GM18951 (cell line): Measurements from ENCODE around the gene DPEP3.
A peak's percentile ranks its signal among the peaks of the same experiment; 100 is the strongest.
"Not testable (repeated sequence)": the region's sequence is repeated elsewhere in the genome, so short reads cannot be mapped to it uniquely, and the experiment has no call there.

ENCODE experiments used
- POLR2A ChIP-seq: IDR thresholded peaks from 4 replicates; pipeline ENCODE4 v1.6.1; 2011; ENCODE audit warnings: mild to moderate bottlenecking; ENCODE audit not compliant: insufficient read length, insufficient read depth; ENCODE audit errors: extremely low read depth
- in situ Hi-C: fragments of 300-500 bp; cut with MboI; formaldehyde crosslinking; loops from one replicate; pipeline ENCODE4 v1.12.0; 2022; ENCODE audit warnings: low sequenced_read_pairs, mixed read lengths, inconsistent platforms; ENCODE audit not compliant: unreplicated experiment

DPEP3 gene

DNA sequence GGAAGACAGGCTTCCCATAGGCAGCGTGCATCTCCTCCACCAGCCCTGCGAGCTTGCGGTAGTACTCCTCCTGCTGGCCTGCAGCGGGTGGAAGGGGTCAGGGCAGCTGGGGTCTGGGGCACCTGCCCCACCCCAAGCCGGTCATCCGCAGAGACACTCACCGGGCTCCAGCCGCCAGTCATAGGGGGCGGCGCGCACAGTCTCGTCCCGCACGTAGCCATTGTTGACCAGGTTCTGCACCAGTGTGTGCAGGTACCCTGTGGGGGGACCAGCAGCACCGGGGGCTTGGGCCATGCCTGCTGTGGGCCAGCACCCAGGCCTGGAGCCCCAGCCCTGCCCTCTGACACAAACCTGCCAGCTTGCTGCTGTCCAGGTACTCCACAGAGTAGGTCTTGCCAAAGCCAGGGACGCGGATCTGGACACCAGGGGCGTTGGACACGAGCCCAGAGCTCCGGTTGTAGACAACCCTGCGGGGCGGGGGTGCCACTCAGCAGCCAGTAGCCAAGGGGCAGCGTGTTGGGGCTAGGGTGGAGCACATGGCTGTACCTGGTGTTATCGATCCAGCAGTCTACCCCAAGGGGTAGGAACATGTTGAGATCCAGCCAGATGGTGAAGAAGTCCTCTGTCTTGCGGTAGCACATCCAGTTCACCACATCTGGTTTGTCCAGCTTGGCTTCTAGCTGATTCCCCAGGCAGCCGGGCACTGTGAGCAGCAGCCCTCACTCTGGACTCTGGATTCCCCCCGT lies 37.6 kb downstream of the DPEP3 start:
- in situ Hi-C loops, result no loop called here
- no peak for TF ChIP-seq POLR2A

DNA sequence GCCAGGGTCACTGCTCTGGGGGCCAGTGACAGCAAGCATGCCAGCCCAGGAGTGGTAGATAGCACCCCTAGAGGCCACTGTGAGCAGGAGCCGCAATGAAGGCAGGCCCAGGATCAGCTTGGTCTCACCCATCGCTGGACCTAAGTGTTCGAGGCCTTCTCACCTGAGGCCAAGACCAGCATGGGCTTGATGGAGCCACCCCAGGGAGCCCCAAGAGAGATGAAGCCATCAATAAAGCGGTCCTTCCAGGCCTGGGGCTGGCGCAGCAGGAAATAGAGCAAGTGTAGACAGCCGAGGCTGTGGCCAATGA lies 38.1 kb downstream of the DPEP3 start:
- in situ Hi-C loops, result no loop called here
- TF ChIP-seq POLR2A, result no peak

DNA sequence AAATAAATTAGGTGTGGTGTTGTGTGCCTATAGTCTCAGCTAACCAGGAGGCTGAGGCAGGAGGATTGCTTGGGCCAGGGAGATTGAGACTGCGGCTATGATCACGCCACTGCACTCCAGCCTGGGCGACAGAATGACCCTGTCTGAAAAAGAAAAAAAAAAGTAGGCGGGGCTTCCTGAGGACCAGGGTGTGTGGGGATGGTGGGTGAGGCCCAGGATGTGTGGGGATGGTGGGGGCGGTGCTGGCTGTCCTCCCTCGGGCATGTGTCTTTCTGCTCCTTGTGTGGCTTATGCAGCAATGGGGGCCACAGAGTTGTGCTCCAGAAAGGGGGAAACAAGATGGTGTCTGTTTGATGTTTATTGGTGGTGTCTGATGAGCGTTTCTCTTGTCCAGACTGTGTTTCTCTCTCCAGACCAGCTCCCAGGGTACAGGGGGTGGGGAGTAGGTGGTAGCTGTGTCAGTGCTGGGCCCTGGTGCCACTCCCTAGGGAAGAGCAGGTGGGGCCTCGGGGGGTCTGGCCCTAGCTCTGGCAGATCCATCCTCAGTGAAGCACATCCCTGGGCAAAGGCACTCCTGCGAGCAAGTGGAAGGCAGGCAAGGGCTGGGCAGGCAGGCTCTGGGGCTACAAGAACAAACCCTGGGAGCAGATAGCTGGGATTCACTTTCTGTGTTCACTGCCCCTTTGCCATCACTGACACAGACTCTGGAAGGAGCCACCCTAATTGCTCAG lies 38.7 kb downstream of the DPEP3 start:
- in situ Hi-C loops, result no loop called here
- TF ChIP-seq POLR2A, result no peak

DNA sequence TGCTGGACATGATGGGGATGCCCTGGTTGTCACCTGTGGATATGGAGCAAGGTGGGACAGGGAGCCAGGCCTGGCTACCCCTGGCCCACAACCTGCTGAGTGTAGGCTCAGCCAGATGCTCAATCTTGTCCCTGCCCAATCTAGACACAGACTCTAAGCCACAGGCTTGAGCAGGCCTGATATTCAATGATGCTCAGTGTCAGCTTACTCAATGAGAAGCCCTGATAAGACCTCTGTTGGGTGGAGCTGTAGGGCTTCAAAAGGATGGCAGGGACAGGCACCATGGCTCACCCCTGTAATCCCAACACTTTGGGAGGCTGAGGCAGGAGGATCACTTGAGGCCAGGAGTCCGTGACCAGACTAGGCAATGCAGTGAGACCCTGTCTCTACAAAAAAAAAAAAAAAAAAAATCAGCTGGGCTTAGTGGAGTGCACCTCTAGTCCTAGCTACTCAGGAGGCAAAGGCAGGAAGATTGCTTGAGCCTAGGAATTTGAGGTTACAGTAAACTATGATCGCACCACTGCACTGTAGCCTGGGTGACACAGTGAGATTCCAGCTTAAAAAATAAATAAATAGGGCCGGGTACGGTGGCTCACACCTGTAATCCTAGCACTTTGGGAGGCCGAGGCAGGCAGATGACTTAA lies 39.7 kb downstream of the DPEP3 start:
- in situ Hi-C loops, result no loop called here
- no peak for TF ChIP-seq POLR2A

DNA sequence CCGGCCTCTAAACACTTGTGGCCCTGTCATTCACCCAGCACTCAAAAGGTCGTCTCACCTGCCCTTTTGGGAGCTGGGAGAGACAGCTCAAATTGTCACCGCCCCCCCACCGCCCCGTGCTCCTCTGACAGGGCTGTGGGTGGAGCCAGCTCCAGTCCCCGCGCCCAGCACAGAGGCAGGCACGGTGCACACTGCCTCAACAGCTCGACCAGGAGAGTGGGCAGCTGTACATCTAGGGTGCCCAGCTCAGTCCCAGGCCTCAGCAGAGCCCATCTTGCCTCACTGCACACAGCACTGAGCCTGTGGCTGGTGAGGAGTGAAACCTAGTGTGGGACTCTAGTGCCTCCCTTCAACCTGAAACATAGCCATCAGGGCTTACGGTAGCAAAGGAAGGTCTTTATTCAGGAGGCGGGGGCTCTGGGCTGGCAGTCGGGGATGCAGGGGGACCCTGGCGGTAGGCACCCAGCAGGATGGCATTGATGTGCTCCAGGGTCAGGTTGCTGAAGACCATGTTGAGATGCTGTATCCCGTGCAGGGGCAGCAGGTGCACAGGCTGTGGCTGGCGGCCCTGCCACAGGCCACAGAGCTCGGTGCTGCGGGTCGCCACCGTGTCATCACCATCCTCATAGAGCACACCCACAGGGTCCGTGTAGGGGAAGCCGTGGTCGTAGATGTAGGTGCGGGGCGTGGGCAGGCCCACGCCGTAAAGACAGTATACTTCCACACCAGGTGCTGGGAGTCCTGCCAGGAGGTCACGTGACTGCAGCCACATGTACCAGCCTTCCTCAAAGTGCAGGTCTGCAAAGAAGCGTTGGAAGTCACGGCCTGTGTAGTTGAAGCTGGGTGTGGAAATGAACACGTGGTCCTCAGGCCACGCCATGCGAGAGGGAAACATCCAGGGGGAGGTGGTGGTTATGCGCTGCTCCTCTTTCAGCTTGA lies 40.5 kb downstream of the DPEP3 start:
- peak; percentile 6 for TF ChIP-seq POLR2A
- in situ Hi-C loops, result no loop called here

DNA sequence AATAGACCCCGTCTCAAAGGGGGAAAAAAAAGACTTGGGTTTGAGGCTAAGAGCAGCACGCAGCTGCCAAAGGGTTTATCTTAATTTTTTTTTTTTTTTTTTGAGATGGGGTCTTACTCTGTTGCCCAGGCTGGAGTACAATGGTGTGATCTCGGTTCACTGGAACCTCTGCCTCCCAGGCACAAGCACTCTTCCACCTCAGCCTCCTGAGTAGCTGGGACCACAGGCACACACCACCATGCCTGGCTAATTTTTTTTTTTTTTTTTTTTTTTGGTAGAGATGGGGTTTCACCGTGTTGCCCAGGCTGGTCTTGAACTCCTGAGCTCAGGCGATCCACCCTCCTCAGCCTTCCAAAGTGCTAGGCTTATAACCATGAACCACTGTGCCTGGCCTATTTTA lies 42.6 kb downstream of the DPEP3 start:
- in situ Hi-C loops, result not testable (repeated sequence)

DNA sequence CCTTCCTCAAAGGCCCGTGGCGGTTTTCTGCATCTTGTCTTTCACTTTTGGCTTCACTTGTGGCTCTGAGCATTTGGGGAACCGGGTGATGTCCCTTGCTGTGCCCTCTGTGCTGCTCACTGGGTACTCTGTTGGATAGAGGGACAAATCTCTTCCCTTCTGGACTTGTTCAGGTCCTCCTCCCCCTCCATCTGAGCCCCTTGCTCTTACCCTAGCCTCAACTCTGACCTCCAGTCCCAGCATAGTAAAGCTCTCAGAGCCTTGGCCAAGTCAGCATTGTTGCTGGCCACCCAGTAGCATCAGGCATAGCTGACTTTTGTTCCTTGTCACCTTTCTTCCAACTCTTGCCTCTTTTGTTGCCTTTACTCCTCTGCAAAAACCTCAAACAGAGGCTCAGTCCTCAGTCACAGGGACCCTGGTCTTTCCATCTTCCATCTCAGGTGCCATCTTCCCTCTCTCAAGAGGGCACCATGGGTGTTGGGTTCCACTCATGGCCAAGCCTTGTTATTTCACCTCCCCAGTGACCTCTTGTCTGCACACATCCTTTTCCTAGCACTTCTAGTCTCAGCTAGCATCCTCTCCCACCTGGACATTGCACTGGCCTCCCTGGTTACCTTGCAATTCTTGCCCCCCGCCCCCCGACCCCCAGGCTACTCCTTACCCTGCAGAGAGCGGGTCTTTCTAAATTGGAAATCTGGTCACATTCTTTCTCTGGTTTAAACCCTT lies 43.3 kb downstream of the DPEP3 start:
- in situ Hi-C loops, result no loop called here
- TF ChIP-seq POLR2A, result peak; percentile 57

DNA sequence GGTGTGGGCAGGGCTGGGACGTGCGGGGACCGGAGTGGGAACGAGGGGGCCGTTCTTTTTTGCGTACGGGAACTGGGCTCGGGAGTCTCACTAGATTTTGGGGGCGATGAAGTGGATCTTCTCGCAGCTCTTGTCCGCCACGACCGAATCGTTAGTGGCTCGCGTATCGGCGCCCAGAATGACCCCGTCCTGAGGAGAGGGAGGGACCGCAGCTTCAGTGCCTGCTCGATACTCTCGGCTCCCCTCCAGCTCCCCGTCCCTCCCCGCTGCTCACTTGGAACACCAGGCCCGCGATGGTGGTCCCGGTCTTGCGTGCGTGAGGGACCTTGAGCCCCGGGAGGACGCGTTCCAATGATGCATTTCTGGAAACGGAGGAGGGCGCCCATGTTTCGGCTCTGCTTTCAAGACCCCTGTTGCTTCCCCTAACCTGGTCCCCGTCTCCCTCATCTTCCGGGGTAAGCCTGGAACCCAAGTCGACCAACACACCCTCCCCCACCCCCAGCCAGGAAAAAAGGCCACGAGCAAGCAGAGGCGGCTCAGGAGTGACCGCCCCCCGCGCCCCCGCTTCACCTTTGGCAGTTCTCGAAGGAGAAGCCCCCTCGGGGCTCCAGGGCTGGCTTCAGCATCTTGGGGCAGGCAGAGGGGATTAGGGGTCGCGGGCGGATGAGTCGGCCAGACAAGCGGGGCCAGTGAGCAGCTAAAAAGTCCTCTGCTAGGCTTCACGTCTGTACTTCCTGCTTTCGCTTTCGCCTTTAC lies 44.0 kb downstream of the DPEP3 start, which contains the start of gene PSMB10:
PSMB10 (minus strand) TSS at position 727 of the 756 bp plus-strand sequence; CDS start at position 626, 101 bp downstream.
- in situ Hi-C loops, result no loop called here
- peak; percentile 87 for TF ChIP-seq POLR2A

DNA sequence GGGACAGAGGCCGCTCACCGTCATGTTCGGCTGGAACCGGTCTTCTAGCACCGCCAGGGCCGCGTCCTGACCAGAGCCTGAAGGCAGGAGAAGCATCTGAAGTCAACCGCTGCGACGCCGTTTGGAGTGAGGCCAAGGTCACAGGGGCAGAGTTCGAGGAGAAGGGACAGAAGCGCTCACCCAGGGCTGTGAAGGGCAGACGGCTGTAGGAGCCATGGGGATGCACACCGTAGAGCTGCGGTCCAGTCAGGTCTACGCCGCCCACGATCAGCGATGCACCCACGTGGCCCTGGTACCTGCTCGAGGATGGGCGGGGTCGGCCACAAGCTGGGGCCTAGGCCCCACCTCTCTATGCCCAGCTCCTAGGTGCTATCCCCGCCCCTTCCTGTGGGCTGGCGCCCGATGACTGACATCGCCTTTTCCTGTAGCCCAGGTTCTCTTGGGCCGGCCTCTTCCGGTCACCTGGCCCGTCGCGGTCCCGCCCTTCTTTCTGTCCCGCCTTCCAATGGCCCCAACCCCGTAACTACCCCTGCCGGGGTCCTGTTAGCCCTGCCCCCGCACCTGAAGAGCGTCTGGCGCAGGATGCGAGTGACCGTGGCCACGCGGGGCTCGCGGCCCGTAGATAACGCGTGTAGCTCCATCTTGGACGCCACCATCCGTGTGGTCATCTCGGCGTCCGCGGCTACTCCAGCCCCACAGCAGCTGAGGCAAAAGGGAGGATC lies 44.7 kb downstream of the DPEP3 start:
- in situ Hi-C loops, result no loop called here
- peak; percentile 93 for TF ChIP-seq POLR2A

DNA sequence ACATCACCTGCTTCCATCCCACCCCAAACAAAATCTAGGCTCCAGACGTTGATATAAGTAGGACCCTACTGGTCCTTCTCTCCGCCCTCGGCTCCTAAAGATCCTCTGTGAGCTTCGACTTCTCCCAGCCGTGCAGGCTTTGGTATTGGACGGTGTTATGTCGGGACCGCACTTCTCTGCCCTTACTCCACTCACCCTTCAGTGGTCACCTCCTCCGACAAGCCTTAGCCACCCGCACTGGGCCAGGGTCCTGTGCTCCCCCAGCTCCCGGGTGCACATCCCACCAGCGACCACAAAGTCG lies 45.2 kb downstream of the DPEP3 start:
- no peak for TF ChIP-seq POLR2A
- in situ Hi-C loops, result no loop called here

DNA sequence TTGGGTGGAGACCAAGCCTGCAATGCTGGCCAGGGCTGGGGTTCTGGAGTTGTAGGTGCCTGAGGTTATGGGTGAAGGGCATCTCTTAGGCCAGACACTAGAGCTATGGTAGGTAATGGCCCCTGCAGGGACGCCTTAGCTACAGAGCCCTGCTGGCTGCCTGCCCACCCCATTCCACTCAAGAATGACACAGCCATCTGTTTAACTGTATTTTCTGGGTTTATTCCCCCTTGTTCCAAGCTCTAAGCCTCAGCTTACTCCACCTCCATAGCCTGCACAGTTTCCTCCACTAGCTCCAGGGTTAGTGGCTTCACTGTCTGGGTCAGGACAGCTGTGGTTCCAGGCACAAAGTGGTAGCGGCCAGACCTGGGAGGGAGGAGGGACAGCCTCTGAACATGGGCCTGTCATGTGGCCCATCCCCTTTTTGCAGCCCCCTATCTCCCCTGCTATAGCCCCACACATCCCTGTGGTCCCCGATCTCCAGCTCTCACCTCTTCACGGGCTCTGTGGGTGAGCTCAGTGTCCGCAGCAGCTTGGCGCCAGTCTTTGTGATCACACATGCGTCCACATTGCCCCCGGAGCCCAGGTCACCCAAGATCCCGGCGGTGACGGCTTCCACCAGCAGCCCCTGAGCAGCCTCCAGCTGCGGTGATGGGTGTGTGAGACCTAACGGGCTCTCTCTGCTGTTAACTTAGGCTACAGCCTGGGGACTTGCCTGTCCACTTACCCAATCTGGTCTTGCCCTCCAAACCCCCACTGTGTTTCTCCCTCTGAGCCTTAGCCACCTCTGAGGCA lies 45.8 kb downstream of the DPEP3 start:
- peak; percentile 37 for TF ChIP-seq POLR2A
- in situ Hi-C loops, result no loop called here
